HG03342 (cell line): ENCODE measurements around the gene FOXI1.
"Not testable (repeated sequence)": the region's sequence is repeated elsewhere in the genome, so short reads cannot be mapped to it uniquely, and the experiment has no call there.

Experiments used
- ATAC-seq: cut with Tn5 transposase; IDR thresholded peaks from one replicate; pipeline ENCODE4 v1.9.1; 2021; ENCODE audit warnings: mild to moderate bottlenecking, moderate library complexity; ENCODE audit not compliant: unreplicated experiment

Gene FOXI1

GRCh38 chr5:170126061-170126460 lies 20.4 kb downstream of the FOXI1 start:
- no peak for ATAC-seq

- ATAC-seq, result no peak
Observed at GRCh38 chr5:170126626-170127025, 20.9 kb downstream of the FOXI1 start.

DNA sequence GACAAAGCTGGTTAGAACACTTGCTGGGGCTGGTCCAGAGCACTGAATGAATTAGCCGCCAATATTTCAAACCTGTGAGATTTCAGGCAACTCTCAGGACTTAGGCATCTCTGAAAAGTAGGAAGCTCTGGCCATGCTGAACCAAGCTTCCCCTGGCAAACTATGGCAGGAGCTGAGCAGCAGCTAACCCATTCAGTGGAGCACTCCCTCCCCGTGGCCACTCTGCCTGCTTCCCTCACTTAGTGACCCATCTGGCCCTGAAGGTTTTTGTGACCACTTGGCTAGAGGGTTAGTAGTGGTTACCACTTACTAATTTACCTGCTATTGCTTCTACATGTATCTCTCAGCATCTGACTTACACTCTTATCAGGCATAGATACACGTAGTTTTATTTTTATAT lies 25.5 kb downstream of the FOXI1 start:
- no peak for ATAC-seq

GRCh38 chr5:170132269-170132975 lies 26.7 kb downstream of the FOXI1 start:
- no peak for ATAC-seq

DNA sequence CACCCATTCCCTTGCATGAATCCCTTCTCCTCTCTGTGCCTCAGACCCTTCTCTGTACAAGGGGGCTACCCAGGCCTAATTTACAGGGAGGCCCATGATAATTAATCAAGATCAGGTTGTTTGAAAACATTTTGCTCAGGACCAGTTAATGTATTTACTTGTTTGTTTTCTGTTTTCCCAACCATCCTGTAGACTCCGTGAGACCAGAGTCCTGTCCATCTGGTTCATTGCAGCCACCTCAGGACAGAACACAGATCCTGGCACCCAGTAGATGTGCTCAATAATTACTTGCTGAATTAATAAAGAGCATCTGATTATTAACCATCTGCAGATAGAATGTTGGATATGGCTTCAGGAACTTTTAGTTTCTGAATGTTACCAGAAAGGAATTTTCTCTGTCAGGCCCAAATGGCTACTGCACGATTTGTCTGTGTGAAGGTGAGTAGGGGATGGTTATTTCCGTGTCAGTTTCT lies 27.3 kb downstream of the FOXI1 start:
- no peak for ATAC-seq

DNA sequence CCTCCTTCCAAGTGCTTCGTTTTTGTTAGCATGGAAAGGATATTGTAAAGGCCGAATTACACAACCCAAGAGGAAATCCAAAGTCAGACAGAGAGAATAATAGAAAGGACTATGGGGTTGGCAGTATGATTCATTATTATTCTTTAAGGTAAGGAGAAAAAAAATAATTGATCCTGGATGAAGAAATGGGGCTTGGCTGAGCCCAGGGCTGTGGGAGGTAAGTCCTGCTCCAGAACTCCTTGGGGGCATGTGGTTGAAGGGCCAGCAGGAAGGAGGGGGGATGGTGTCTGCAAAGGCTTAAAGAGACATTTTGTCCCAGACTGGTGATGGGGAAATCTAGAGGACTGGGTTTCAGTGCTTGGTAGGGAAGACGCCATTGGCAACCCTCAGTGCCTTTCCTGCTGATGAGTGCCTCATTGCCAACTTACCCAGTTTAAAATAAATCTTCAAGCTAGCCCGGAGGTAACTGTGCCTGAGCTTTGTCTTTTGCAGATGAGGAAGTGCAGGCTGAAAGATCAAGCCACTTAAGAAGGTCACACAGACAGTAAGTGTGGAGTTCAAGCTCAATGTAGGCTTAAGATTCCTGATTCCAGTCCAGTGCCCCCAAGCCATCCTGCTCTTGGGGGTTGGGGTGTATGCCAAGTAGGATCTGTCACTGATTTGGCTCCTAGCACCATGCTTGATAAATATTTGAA lies 30.2 kb downstream of the FOXI1 start:
- no peak for ATAC-seq

DNA sequence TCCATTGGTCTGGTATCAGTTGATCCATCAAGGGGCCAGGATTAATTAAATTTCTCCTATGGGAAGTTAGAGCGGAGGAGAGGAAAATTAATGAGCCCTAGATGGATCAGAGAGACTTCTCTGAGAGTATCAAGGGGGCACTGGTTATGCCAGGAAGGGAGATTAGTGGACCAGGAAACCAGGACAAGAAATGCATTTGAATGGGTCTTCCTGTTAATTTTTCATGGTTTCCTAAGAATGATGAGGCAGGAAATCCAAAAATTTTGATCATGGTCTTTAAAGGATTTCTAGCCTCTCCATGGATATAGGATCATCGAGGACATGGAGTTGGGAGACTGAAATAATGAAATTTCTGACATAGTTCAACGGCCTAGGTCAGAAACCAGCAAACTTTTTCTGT lies 30.8 kb downstream of the FOXI1 start:
- ATAC-seq, result no peak

DNA sequence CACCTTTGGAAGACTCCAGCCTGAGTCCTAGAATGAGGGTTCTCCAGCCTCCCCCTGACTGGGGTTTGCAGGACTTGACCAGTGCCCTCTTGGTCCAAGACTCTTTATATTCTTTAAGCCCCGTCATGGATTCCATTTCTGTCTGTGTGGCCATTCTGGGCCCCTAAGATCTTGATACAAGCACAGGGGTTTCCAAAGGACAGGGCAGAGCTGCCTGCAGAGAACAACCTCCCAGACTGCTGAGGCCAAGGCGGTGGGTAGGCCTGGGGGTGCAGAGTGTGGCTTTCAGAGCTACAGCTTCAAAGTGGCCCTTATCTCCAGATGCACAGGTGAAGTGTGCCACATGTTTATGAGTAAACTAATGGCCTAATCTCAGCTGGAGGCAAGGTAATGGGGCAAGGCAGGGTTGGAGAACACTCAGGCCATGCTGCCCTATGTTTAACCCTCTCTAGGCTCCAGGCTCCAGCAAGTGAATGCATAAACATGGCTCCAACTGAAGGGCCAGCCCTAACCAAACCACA lies 32.1 kb downstream of the FOXI1 start:
- no peak for ATAC-seq

GRCh38 chr5:170138273-170138672 lies 32.6 kb downstream of the FOXI1 start:
- ATAC-seq, result no peak

DNA sequence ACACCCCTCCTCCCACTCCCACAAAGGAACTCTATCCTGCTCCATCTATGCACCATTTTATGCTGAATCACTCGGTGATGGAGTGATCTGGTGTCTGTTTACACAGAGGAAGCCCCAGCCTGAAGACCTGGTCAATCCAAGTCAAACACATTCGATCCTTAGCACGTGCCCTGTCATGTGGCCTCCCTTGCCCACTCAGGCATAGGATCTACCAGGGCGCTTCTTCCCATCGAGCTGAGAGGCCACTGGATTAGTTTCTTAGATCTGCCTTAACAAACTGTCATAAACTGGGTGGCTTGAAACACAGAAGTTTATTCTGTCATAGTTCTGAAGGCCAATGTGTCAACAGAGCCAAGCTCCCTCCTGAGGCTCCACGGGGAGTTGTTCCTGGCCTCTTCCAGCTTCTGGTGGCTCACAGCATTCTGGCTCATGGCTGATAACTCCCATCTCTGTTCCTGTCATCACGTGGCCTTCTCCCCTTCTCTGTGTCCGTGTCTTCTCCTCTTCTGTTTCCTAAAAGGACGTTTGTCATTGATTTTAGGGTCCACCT lies 34.2 kb downstream of the FOXI1 start:
- ATAC-seq, result no peak

DNA sequence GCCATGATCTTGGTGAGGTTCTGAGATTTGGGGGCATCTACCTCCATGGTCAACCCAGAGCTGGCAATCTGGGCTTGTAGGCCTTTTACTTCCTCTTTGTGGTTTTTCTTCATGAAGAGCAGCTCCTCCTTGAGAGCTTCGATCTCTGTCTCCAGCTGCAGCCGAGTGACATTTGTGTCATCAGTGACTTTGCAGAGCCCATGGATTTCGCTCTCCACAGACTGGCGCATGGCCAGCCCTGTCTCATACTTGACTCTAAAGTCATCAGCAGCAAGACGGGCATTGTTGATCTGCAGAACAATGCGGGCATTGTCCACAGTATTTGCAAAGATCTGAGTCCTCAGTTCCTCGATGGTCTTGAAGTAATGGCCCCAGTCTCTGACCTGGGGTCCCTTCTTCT lies 35.5 kb downstream of the FOXI1 start:
- ATAC-seq, result not testable (repeated sequence)

DNA sequence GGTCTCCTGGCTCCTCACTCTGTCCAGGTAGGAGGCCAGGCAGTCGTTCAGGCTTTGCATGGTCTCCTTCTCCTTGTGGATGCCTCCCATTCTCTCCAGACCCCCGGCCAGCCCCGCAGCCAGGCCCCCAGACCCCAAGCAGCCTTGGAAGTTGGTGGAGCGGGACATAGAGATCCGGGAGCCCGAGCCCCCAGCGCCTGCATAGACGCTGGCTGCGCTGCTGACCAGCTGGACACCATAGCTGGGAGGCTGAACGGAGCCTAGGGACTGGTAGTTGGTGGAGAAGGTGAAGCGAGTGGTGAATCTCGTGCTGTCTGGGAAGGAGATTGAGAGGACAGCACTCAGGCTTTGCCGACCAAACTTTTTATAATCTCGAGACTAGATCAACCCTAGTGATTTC lies 35.9 kb downstream of the FOXI1 start:
- no peak for ATAC-seq

GRCh38 chr5:170142196-170142595 lies 36.5 kb downstream of the FOXI1 start:
- no peak for ATAC-seq

DNA sequence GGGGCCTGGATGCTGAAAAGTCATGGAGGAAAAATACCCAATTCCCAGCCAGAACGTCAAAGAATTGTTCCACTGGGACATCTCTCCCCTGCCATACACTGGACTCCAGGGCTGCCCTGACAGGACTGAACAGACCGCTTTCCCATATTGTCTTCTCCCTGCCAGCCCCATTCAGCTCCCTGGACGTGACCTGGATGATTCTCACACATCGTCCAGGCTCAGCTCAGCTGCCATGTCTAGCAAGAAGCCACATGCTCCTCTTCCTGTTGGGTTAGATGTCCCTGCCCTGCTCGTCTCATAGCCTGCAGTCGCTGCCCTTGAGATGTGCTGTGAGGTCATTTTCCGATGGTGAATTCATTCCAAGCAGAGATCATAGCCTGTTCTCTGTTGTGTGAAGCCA lies 37.4 kb downstream of the FOXI1 start:
- ATAC-seq, result no peak

GRCh38 chr5:170143710-170144109 lies 38.0 kb downstream of the FOXI1 start:
- ATAC-seq, result no peak

- ATAC-seq, result no peak
Observed at GRCh38 chr5:170144286-170145023, 38.8 kb downstream of the FOXI1 start.

GRCh38 chr5:170145462-170145861 lies 39.8 kb downstream of the FOXI1 start:
- no peak for ATAC-seq

GRCh38 chr5:170147051-170147752 lies 41.5 kb downstream of the FOXI1 start:
- no peak for ATAC-seq

- ATAC-seq, result no peak
Observed at GRCh38 chr5:170147753-170148264, 42.1 kb downstream of the FOXI1 start.

DNA sequence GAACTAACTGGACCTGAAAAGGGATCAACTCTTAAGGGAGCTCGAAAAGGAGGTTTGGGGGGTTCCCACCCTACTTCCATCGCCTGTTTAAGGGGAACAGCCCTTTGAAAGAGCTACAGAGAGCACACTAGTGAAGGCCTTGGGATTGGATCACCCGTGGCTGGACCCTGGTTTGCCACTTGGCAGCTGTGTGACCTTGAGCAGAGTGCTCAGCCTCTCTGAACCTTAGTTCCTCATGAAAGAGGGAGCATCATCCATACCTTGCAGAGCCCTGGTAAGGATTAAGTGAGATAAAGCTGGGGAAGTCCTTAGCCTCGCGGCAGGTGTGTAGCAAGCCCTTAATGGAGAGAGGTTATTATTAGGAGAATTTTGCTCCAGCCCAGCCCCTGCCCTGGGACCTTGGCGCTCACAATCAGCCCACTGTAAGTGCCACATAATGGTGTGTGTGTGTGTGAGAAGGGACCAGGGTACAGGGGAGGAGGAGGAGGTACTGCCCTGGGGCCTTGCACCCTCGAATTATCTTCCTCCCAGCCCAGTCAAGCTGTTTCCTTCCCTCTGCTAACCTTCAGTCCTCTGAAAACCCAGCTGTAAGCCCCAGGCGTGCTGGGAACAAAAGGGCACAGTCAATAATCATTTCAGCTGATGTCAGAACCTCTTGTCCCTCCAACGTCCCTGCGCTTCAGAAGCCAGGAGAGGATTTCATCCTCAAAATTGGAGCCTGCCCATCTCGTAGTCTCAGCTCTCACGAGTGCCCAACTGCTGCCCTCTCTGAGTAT lies 42.9 kb downstream of the FOXI1 start:
- ATAC-seq, result no peak
